Suprapubic skin (tissue), 3 donors: ENCODE measurements around the gene VIPR1.

Experiments used
- CTCF ChIP-seq, 2 donors: fragments of 200-600 bp in 1 of 2; fragments of 450-650 bp in 1 of 2; sonication (generic) in 1 of 2; IDR thresholded peaks; one replicate each; pipeline ENCODE4 v1.5.1; 2016 to 2019; ENCODE audit warnings: antibody characterized with exemption in 2 of 2, mild to moderate bottlenecking in 1 of 2, moderate library complexity in 1 of 2
- POLR2A ChIP-seq, 2 donors: fragments of 450-650 bp; IDR thresholded peaks; one replicate each; pipeline ENCODE4 v1.6.1; 2017; ENCODE audit warnings: antibody characterized with exemption in 2 of 2, mild to moderate bottlenecking in 2 of 2, moderate library complexity in 2 of 2

GRCh38 chr3:42505128-42505848 is 2.8 kb downstream of the VIPR1 start:
- TF ChIP-seq POLR2A (IDR thresholded peaks at IDR 0.05) (no peak), CTCF (IDR thresholded peaks at IDR 0.05) (no peak)
